GM12878 (cell line): ENCODE results near the gene MCUB. TPM values are rescaled to one million over a fixed set of nuclear protein-coding genes. Genes with fewer than 3 reads are reported as not detected.

Source experiments
- KDM1A ChIP-seq: fragments of 200-600 bp; sonication (generic); IDR thresholded peaks from 2 replicates; pipeline ENCODE4 v1.6.1; 2016; ENCODE audit warnings: borderline replicate concordance
- MTA2 ChIP-seq: fragments of 450-650 bp; IDR thresholded peaks from 2 replicates; pipeline ENCODE4 v1.6.1; 2016; ENCODE audit warnings: low read depth, mild to moderate bottlenecking, moderate library complexity
- NFYB ChIP-seq: IDR thresholded peaks from 2 replicates; pipeline ENCODE4 v1.6.1; 2011; ENCODE audit warnings: low read depth, mild to moderate bottlenecking, low read length, improper control_type of control experiment, moderate library complexity; ENCODE audit not compliant: insufficient read depth
- NR2F1 ChIP-seq: fragments of 450-650 bp; conservative IDR thresholded peaks from 2 replicates; pipeline ENCODE4 v1.6.1; 2017; ENCODE audit warnings: mild to moderate bottlenecking
- RAD21 ChIP-seq: IDR thresholded peaks from 2 replicates; pipeline ENCODE4 v1.6.1; 2011; ENCODE audit warnings: mild to moderate bottlenecking, low read depth, low read length, moderate library complexity; ENCODE audit not compliant: insufficient read depth
- SMAD1 ChIP-seq: fragments of 450-650 bp; IDR thresholded peaks from 2 replicates; pipeline ENCODE4 v1.6.1; 2018; ENCODE audit warnings: mild to moderate bottlenecking, low read depth; ENCODE audit not compliant: partially characterized antibody
- SPI1 ChIP-seq: IDR thresholded peaks from 2 replicates; pipeline ENCODE4 v1.6.1; 2011; ENCODE audit warnings: low read depth, mild to moderate bottlenecking, low read length, moderate library complexity, borderline replicate concordance; ENCODE audit not compliant: insufficient read depth
- TARDBP ChIP-seq: IDR thresholded peaks from 2 replicates; pipeline ENCODE4 v1.6.1; 2016; ENCODE audit warnings: borderline replicate concordance
- TCF12 ChIP-seq: IDR thresholded peaks from 2 replicates; pipeline ENCODE4 v1.6.1; 2011; ENCODE audit warnings: low read depth, mild to moderate bottlenecking, low read length
- TCF3 ChIP-seq: IDR thresholded peaks from 2 replicates; pipeline ENCODE4 v1.6.1; 2012; ENCODE audit warnings: low read depth, mild to moderate bottlenecking, low read length, borderline replicate concordance; ENCODE audit not compliant: insufficient read depth
- TCF7 ChIP-seq: IDR thresholded peaks from 2 replicates; pipeline ENCODE4 v1.6.1; 2014; ENCODE audit warnings: antibody characterized with exemption, borderline replicate concordance
- polyA plus RNA-seq, 11 experiments: library from polyadenylated mRNA; depleted of rRNA in 4 of 11; unstranded in 6 of 11; stranded (reverse) in 5 of 11; fragments of >200 nt; fragmentation: Nextera tagmentation in 4 of 11; fragmentation: Illumina TruSeq in 1 of 11; extraction: Ambion mirVana in 4 of 11; extraction: Trizol in 1 of 11; gene quantifications; 1 replicate in 1 of 11; 2 replicates in 10 of 11; pipeline versions ENCODE4 v1.2.1 to v1.2.3, GENCODE V29; 2011 to 2016; ENCODE audit warnings: inconsistent platforms in 2 of 11, missing spikeins in 2 of 11, low read depth in 1 of 11
- total RNA-seq, 4 experiments: library from RNA; depleted of rRNA in 3 of 4; stranded (reverse); fragments of >200 nt in 3 of 4; fragmentation: Illumina TruSeq in 1 of 4; extraction: Trizol in 1 of 4; gene quantifications; 2 replicates each; pipeline versions ENCODE4 v1.2.1 to v1.2.3, GENCODE V29; 2013 to 2021
- TF ChIP-seq, protein P1 (sequence below): IDR thresholded peaks from 2 replicates; pipeline ENCODE4 v1.6.1; 2011; ENCODE audit warnings: borderline replicate concordance, low read depth, mild to moderate bottlenecking, moderate library complexity, mixed read lengths, low read length; ENCODE audit not compliant: insufficient read depth; ENCODE audit errors: extremely low read length
- TF ChIP-seq, protein P2 (sequence below): fragments of 450-650 bp; IDR thresholded peaks from 2 replicates; pipeline ENCODE4 v1.6.1; 2018; ENCODE audit warnings: mild to moderate bottlenecking, low read depth, moderate library complexity; ENCODE audit not compliant: partially characterized antibody

The MCUB gene
- total and polyA plus RNA-seq, 10 of the 15 experiments (the other 5 are each of a cell fraction or from before 2014, with no cell fraction given) = 4.7 to 63.7 (median 39.4) TPM

DNA sequence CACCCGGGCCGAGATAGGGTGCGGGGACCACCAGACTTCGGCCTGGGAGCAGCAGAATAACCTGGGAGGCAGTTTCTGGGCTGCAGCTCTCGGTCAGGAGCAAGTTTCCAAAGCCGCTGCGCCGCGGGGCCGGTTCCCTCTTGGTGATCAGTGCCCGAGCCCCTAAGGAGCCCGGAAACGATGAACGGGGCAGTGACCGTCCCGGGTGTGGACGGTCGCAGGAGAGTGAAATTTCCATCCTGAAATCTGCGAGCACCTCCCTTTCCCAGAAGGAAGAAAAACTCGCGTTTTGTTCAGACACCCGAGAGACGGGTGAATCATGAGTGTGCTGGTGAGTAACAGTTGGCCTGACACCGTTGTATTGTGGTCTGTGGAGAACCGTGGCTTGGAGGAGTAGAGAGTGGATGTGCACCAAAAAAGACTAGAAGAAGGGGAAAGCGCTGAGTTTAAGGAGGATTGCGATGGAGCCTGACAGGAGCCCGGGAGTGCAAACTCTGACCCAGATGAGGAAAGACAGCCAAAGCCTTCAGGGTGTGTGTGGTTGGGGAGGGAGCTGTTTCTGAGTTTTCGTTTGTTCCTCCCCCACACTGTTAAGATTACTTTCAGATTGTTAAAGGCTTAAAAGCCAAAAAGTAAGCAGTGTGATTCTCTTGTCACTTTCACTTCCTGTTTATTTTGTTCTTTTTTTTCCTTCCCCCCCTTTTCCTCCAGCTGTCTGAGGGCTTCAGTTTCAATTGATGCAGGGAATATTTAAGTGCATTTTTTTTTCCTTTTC, 828 bp downstream of the MCUB start (continued):
- TF ChIP-seq MTA2 = peak; percentile 89
- peak; percentile 50; the same call in 1 of the 2 replicates for TF ChIP-seq TCF3
- peak; percentile 57; the same call in 1 of the 2 replicates for TF ChIP-seq TARDBP
- TF ChIP-seq NFYB = no peak
- TF ChIP-seq TCF12 = peak; percentile 77
- peak; percentile 99 for TF ChIP-seq SPI1
- TF ChIP-seq NR2F1 = peak; percentile 35; the same call in 1 of the 2 replicates
- TF ChIP-seq TCF7 = 0 out of 2 replicates have a peak, but pooled peaks have one; percentile 12
- TF ChIP-seq RAD21 = peak; percentile 12; the same call in 1 of the 2 replicates
- TF ChIP-seq, protein P1, sequence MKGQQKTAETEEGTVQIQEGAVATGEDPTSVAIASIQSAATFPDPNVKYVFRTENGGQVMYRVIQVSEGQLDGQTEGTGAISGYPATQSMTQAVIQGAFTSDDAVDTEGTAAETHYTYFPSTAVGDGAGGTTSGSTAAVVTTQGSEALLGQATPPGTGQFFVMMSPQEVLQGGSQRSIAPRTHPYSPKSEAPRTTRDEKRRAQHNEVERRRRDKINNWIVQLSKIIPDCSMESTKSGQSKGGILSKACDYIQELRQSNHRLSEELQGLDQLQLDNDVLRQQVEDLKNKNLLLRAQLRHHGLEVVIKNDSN = no peak
- peak; percentile 54 for TF ChIP-seq SMAD1
- no peak for TF ChIP-seq KDM1A
- TF ChIP-seq, protein P2, sequence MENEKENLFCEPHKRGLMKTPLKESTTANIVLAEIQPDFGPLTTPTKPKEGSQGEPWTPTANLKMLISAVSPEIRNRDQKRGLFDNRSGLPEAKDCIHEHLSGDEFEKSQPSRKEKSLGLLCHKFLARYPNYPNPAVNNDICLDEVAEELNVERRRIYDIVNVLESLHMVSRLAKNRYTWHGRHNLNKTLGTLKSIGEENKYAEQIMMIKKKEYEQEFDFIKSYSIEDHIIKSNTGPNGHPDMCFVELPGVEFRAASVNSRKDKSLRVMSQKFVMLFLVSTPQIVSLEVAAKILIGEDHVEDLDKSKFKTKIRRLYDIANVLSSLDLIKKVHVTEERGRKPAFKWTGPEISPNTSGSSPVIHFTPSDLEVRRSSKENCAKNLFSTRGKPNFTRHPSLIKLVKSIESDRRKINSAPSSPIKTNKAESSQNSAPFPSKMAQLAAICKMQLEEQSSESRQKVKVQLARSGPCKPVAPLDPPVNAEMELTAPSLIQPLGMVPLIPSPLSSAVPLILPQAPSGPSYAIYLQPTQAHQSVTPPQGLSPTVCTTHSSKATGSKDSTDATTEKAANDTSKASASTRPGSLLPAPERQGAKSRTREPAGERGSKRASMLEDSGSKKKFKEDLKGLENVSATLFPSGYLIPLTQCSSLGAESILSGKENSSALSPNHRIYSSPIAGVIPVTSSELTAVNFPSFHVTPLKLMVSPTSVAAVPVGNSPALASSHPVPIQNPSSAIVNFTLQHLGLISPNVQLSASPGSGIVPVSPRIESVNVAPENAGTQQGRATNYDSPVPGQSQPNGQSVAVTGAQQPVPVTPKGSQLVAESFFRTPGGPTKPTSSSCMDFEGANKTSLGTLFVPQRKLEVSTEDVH = no peak
- TF ChIP-seq, all 136 proteins: peak for 61
